ENCODE measurements around the gene TNFRSF12A.

The TNFRSF12A gene

GRCh38 chr16:2986623-2987188, 33.5 kb upstream of the TNFRSF12A start:
- TF ChIP-seq CTCF (IDR thresholded peaks at IDR 0.05; ENCODE audit: low read depth, low read length): no peak
- DNase-seq (ENCODE audit: extremely low read depth, low read depth): no peak

GRCh38 chr16:2987286-2987685, 32.9 kb upstream of the TNFRSF12A start:
- DNase-seq (ENCODE audit: extremely low read depth, low read depth): no peak
- no peak for TF ChIP-seq CTCF (IDR thresholded peaks at IDR 0.05; ENCODE audit: low read depth, low read length)

- no peak for TF ChIP-seq CTCF (IDR thresholded peaks at IDR 0.05; ENCODE audit: low read depth, low read length)
- no peak for DNase-seq (ENCODE audit: extremely low read depth, low read depth)
Measured at GRCh38 chr16:2987833-2988232, 32.3 kb upstream of the TNFRSF12A start.

GRCh38 chr16:2988590-2989099, 31.5 kb upstream of the TNFRSF12A start:
- TF ChIP-seq CTCF (IDR thresholded peaks at IDR 0.05; ENCODE audit: low read depth, low read length): no peak
- DNase-seq (ENCODE audit: extremely low read depth, low read depth): no peak

- no peak for TF ChIP-seq CTCF (IDR thresholded peaks at IDR 0.05; ENCODE audit: low read depth, low read length)
- DNase-seq (ENCODE audit: extremely low read depth, low read depth): no peak
Measured at GRCh38 chr16:2990891-2991290, 29.3 kb upstream of the TNFRSF12A start.

GRCh38 chr16:2991566-2992261, 28.5 kb upstream of the TNFRSF12A start:
- no peak for TF ChIP-seq CTCF (IDR thresholded peaks at IDR 0.05; ENCODE audit: low read depth, low read length)
- no peak for DNase-seq (ENCODE audit: extremely low read depth, low read depth)

GRCh38 chr16:2992383-2993081, 27.6 kb upstream of the TNFRSF12A start:
- no peak for DNase-seq (ENCODE audit: extremely low read depth, low read depth)
- TF ChIP-seq CTCF (IDR thresholded peaks at IDR 0.05; ENCODE audit: low read depth, low read length): no peak

Measured in AG09319 (cell line).